Measurements from ENCODE around the gene PLD1.
A peak's percentile ranks its signal among the peaks of the same experiment; 100 is the strongest.

Gene PLD1

DNA sequence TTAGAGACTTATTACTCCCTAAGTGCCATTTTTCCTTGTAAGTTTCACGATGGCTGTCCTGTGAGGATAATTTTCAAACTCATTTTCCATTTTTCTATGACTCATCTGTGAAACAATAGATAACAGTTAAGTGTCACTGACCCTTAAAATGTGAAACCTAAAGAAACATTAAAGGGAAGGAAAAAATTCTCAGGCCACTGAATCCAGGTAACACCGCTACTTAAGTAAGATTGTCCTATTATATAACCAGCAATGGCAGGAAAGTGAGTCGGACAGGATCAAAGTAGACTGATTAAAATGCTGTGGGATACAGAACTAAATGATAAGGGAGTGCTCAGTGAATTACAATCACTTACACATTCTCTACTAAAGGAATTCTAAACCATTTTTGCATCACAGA lies 12.4 kb downstream of the PLD1 start:
- no peak for DNase-seq (ENCODE audit: low read depth, low spot score)

DNA sequence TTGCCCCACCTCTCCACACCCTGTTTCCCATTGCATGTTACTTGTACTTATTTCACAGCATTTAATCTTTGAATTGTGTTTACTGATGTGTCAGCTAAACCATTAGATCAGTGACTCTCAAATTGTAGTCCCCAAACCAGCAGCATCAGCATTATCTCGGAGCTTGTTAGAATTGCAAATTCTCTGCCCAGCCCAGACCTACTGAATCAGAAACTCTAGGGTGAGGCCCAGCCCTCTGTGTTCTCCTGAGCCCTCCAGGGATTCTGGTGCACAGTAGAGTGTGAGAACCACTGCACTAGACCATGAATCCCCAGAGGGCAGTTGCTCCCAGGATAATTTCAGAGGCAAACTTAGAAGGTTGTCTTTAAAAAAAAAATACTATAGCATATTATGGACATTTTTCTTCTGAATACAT lies 13.0 kb downstream of the PLD1 start:
- DNase-seq (ENCODE audit: low read depth, low spot score), result no peak

DNA sequence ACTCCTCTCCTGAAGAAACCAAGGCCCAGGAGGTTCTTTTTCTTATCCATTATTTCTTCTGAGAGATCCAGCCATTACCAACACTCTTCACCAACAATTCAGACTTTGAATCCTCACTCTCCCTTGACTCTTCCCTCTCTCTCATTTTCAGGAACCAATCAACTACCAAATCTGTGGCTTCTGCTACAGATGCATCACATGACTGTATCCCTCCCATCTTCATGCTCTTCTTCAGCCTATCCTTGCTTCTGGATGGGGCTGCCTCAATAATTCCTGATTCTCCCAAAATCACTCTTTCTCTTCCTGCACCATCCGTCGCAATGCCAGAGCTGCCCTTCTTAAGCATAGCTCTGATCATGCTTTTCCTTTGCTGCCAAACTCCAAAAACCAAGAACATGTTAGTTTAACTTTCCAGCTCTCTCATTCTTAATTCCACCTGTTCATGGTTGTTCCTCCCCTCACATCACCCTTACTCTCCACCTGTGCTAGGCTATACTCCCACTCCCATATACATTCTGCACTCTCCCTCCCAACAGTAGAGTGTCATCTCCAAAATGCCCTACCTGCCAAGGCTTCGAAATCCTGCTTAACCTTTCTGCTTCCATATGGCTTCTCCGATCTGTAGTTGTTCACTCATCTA lies 13.5 kb downstream of the PLD1 start:
- no peak for DNase-seq (ENCODE audit: low read depth, low spot score)

DNA sequence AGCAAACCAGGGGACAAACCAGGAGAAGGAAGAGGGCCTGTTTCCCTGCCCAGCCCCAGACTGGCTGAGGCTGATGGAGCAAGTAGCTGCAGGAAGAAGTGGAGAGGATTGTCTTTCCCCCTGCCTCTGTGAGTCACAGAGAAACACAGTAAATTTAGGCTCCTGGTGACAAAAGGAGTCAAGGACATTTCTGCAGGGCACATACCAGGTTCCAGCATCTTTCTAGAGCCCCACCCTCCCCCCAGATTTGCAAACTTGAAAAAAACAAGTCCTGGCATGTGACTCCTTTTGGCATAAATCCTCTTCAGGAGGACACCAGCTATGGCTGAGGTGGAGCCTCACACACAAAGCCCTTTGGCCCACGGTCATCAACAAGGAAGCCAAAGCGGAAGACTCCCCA lies 17.8 kb downstream of the PLD1 start:
- no peak for DNase-seq (ENCODE audit: low read depth, low spot score)

DNA sequence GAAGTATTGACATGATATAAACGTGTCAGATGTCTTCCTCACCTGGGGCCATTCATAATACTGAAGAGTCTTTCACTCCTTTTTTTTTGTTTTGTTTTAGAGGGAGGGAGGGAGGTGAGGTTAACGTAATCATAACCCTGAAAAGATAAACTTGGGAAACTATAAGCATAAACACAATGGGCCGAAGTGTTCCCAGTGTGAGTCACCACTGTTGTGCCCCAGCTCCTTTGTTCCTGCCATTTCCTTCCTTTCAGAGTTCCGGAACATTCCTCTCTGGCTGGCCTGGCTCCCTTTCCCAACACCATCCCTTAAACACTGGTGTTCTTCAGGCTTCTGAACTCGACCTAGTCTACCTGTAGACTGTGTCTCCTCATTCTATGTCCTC lies 18.6 kb downstream of the PLD1 start:
- DNase-seq (ENCODE audit: low read depth, low spot score), result peak; percentile 68

DNA sequence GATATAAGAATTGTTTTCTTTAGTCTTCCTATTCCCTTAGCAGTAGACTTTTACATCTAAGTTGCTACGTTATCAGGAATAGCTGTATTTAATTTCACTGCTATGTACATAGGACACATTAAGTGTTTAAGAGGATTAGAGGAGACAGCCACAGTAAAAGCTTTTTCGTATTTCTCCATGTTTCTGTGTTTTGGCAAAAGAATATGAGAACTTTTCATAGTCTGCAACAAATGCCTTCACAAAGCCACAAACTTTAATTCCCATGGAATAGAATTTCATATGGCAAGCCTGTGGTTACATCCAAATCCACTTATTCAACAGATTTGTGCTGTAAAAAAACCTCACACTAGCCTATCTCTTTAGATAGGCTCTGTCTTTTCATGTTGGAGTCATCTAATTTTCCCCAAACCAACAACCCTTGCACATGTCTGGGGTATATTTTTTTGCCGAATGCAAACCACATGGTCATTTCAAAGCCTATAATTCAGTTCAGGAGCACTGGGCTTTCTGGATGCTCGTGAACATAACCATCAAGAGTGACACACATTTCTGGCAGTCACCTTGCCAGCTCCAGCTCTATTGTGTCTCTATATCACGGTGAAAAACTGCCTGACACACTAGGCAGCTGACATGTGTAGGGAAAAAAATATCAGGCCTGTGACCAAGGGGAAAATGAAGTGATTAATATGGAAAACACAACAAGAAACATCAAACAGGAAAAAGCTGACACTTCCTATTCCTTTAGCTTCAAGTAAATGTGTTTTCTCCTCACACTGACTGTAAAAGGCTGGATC lies 19.2 kb downstream of the PLD1 start:
- DNase-seq (ENCODE audit: low read depth, low spot score), result peak; percentile 51

DNA sequence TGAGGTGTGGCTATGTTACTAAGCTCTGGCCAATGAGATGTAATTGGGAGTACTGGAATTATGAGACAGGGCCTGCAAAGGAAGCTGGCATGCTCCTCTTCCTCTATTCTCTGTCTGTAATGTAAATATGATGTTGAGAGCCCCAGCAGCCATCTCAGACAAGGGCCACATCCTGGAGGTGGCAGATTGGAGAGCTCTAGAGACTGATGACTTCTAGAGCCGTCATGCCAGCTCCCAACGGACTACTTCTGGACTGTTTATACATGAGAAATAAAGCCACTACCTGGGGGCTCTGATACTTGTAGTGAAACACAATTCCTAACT lies 19.7 kb downstream of the PLD1 start:
- DNase-seq (ENCODE audit: low read depth, low spot score), result no peak

DNA sequence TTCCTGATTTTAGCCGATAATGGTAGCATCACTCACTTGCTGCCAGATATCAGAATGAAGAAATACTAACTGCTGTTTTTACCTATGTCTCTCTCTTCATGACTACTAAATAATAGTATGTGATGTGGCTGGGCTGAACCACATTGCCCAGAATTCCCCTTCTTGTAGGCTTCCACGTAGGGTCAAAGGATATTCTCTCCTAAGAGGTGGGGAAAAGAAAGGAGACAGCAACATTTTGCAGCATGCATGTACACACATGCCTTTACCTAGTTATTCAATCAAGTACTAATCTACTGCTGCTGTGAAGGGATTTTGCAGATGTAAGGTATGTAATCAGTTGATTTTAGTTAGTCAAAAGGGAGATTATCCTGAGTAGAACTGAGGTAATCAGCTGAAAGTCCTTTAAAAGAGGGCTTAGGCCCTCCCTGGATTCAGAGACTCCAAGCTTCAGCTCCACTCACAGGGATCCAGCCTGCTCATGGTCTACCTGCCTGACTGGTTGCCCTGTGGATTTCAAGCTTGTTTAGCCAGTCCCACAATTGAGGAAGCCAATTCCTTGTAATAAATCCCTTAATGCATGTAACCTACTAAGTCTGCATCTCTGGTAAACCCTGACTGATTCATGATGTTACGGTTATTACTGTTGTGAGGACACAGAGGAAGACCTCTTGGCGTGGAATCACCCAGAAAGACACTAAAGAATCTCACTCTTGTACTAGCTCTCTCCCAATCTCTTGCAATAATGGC lies 20.4 kb downstream of the PLD1 start:
- no peak for DNase-seq (ENCODE audit: low read depth, low spot score)

DNA sequence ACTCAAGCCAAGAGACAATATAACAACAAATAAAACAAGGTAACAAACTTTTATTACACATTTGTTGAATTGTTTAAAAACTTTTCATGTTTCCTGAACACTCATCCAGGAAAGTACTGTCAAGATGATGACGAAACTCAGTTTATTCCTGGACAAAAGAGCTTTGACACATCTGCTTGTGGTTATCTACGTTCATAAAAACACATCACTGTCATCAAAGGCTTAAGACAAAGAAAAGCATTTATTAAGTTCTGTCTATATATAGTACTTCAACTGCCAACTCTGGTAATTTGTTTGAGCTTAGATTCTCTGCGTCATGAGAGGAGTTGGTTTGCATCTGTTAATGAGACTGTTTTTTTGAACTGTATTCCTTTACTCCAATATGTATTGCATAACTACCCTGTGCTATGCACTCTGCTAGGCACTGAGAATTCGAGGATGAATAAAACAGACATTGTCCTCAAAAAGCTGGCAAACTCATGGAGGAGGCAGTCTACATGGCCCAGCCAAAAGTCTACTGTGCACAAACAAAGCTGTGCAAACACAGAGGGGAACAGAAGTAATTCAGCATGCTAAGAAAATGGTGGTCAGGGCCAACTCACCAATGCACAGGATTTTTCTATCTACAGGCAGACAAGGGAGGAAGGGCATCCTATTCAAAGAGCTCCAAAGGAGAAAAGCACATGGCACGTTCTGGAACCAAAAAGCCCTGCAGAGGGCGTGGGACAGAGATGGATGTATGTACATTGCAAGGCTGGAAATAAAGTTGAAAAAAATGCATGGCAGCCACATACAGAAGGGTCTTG lies 21.5 kb downstream of the PLD1 start:
- no peak for DNase-seq (ENCODE audit: low read depth, low spot score)

DNA sequence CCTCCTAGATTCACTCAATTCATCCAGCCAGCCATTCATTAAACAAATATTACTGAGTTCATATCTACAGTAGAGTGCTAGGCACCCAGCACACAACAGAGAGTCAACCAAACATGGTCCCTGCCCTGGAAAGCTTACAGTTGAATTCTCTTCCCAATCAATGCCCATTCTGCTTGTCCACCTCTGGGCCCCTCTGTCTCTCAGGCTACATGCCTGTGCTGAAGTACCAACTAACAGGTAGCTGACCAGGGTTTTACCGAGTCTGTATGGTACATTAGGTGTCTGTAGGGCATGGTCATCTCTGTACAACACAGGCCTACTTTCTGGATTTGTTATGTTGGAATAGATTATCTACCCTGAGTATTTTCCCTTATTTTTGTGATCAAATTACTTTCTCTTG lies 23.3 kb downstream of the PLD1 start:
- no peak for DNase-seq (ENCODE audit: low read depth, low spot score)

DNA sequence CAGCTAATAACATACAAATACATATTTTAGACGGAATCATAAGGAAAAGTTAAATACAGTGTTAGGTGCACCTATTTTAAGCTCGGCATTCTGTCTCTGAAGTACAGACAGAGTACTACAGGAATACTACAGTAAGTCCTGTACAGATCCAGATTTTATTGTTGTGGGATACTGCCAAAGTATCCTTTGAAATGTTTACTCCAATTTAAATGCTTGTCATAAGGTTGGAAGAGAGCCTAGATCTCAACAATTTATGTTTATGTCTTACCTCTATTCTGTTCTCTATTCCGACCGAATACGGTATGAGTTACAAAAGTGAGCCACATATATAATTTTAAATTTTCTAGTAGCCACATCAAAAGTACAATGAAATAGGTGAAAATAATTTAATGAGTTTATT lies 25.3 kb downstream of the PLD1 start:
- no peak for DNase-seq (ENCODE audit: low read depth, low spot score)

DNA sequence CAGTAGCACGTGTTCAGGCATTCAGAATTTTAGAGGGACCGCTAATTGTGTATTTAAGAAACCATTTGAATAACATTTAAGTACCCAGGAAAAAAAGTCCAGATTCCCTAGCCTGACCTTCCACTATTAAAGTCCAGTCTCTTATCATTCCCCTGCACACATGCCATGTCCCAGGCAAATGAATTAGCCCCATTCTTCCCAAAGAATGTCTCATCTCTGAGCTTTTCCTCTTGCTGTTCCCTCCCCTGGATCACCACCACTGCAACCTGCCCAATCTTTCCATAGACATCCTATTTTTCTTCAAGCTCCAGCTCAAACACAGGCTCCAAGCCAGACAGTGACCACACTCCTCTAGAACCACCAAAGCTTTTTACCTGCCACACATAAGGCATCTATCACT lies 25.9 kb downstream of the PLD1 start:
- no peak for DNase-seq (ENCODE audit: low read depth, low spot score)

DNA sequence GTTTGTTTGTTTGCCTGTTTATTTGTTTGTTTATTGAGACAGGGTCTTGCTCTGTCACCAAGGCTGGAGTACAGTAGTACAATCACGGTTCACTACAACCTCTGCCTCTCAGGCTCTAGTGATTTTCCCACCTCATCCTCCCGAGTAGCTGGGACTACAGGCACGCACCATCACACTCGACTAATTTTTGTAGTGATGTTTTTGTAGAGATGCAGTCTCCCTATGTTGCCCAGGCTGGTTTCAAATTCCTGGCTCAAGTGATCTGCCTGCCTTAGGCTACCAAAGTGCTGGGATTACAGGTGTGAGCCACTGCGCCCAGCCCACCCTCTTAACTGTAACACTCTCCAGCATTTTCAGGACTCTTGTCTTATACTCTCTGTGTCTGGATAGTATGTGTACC lies 26.7 kb downstream of the PLD1 start:
- no peak for DNase-seq (ENCODE audit: low read depth, low spot score)

DNA sequence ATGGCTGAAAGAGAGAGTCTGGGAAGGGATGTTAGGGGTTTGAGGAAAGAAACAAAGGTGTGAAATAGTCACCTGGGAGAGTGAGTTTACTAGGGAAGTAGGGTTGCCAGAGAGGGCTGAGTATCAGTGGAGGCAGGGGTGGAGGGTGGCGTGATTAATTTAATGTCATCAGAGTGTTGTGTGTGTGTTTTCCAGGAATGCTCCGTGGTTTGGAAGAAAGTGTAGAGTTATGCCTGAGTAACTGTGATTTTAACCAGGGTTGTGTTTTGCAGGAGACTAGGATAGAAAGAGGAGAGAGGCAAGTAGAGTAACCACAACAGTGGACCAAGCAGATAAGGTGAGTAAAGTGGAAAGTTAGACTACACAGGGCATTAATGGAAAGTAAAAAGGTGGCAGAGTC lies 27.2 kb downstream of the PLD1 start:
- peak; percentile 74 for DNase-seq (ENCODE audit: low read depth, low spot score)

DNA sequence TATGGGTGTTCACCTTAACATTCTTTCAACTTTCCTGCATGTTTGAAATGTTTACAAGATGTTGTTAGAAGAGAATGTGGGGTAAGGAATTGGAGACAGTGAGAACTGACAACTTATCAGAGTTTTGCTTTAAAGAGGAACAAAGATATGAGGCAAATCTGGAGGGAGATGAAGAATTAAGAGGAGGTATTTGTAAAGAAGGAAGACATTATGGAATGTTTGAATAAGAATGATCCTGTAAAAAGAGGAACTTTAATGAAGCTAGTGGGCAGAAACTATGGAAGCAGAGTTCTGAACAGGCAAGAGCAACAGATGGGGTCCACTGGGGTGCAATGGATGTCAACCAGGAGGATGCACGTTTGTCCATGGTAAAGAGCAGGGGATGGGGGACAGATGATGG lies 27.7 kb downstream of the PLD1 start:
- DNase-seq (ENCODE audit: low read depth, low spot score), result no peak

DNA sequence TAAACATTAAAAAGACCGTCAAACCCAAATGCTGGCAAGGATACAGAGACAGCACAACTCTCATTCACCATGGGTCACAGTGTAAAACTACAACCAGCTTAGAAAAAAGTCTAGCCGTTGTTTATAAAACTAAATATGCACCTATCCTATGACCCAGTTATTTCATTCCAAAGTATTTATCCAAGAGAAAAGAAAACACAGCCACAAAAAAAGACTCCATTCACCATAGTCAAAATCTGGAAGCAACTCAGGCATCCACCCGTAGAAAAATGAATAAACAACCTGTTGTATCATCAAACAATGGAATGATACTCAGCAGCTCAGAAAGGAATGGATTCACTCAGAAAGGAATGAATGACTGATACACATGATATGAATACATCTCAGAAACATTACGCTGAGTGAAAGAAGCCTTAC lies 28.6 kb downstream of the PLD1 start:
- DNase-seq (ENCODE audit: low read depth, low spot score), result no peak

DNA sequence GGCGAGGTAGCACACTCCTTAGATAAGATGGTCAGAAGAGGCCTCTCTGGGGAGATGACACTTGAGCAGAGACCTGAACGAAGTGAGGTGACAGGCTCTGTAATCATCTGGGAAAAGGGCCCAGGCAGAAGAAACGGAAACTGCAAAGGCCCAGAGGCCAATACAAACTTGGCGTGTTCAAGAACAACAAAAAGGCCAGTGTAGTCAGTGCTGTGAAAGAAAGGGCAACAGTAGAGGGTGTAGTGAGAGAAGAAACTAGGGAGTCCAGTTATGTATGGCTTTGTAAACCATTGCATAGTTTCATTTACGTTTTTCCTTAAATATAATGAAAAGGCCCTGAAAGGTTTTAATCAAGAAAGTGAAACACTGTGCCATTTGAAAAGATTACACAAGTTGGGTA lies 31.8 kb downstream of the PLD1 start:
- no peak for DNase-seq (ENCODE audit: low read depth, low spot score)

DNA sequence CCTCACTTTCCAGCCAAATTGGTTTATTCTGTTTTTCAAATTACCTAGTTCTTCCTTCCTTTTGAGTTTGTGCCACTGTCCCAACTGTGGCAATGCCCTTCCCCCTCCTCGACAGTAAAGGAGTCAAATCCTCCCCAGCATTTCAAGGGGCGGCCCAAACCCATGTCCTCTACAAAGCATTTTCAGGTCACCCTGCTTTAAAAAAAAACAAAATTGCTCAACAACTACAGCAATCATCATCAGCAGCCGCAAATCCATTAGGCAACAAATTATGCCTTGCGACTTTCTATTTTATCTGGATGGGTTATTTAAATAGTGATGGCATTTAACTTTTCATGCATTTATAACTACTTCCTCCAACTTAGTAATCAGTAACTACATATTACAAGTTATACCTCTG lies 32.7 kb downstream of the PLD1 start:
- no peak for DNase-seq (ENCODE audit: low read depth, low spot score)

DNA sequence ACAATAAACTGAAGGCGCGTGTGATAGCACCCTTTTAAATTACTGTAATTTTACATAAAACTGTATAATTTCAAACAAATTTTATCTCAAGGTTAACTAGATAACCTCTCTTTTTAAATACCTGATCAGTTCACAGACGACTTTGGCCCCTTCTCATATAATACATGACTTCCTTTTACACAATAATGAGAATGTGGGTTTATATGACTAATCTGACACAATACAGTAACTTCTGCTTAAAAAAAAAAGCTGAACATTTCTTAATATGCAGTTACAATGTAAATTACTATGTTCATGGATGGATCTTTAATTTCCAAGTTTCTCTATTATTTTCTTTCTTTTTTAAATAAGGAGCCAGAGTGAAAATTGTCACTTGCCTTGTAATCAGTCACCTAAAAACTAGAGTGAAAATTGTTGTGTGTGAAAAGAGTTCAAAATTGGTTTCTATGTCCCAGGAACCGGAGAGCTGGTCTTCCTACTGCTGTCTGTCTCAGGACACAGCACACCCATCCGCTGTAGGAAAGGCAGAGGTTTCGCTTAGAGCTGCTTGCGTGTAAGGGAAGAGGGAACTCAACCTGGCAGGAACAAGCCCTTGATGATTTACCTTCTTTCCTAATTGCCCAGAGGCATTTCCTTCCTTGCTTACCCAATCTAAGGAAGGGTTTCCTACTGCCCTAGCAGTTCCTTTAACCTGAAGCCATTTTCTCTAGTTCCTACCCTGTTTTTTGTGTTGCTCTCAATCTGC lies 33.3 kb downstream of the PLD1 start:
- DNase-seq (ENCODE audit: low read depth, low spot score), result no peak

DNA sequence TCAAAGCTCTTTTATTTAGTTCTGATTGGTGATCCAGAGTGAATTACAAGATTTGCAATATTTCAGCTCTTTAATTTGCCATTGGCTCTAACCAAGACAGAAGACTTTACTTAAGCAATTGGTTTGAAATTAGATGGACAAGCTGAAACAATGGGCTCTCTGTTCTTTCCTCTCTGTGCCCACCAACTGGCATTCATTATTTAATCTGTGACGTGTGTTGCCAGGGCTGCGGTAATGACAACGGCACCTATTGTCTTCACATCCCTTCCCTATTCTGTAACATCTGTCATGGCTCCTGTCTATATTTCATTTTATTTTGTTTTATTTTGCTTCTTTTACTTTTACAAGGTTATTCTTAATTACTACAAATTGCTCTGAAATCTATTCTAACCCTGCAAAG lies 33.9 kb downstream of the PLD1 start:
- DNase-seq (ENCODE audit: low read depth, low spot score), result peak; percentile 23

DNA sequence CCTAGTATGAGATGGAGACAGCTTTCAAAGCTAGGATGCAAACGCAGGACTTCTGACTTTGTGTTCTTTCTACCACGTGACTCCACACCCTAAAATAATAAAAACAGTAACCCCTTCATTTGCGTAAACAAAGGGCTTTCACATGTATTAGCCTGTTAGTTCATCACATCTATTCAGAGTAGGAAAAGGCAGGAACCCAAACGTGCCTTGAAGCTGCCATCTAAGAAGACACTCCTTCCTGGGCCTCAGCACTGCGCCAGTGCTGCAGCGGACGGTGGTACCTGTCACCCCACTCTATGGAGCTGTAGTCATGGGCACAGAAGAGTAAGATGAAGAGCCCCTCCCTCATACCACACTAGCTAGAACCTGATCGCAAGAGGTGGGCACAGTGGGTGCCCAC lies 34.3 kb downstream of the PLD1 start:
- DNase-seq (ENCODE audit: low read depth, low spot score), result no peak
